COLO668 (cell line): Measurements from ENCODE around the gene TMOD2.

Experiments used
- DNase-seq: peaks from one replicate; lab custom pipeline; 2025; ENCODE audit not compliant: unreplicated experiment; lab: John Stamatoyannopoulos, UW

The TMOD2 gene

DNA sequence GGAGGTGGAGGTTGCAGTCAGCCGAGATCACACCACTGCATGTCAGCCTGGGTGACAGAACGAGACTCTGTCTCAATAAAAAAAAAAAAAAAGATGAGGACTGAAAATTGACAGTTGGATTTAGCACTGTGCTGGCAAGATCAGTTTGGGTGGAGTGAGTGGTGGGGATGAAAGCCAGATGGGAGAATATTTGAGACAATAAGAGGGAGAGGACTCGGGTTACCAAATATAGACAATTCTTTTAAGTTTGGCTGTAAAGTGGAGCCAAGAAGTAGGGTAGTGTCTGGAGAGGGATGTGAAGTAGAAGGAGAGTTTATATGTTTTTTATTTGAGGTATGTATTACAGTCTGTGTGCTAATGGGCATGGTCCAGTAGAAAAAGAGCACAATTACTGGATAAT, 98.5 kb downstream of the TMOD2 start:
- DNase-seq: no peak

DNA sequence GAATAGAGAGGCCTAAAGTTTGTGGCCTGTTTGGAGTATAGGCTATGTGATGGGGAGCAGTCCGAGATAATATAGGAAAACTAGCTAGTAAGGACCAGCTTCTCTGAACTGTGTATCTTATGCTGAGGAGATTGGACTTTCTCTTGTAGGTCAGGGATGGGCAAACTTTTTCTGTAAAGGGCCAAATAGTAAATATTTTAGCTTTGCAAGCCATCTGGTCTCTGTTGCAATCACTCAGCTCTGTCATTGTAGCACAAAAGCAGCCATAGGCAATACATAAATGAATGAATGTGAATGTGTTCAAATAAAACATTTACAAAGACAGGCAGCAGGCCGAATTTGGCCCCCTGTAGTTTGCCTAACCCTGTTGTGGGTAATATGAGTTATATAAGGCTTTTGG, 102.6 kb downstream of the TMOD2 start:
- no peak for DNase-seq

DNA sequence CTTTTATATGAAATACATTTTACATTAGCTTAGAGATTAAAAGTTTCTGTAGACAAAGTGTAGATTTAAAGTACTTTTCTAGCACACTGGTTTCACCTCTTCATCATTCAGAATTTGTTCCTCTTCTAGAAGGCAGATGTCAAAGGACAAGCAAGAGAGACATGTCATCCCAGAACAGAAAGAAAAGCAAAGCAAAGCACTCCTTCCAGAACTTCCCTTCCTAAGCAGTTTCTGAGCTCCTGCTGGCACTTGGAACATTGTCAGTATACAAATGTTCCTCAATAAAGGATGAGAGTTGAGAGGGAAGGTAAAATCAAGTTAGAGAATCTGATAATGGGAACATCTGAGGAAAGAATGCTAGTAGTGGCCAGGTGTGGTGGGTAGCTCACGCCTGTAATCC, 104.2 kb downstream of the TMOD2 start:
- no peak for DNase-seq

DNA sequence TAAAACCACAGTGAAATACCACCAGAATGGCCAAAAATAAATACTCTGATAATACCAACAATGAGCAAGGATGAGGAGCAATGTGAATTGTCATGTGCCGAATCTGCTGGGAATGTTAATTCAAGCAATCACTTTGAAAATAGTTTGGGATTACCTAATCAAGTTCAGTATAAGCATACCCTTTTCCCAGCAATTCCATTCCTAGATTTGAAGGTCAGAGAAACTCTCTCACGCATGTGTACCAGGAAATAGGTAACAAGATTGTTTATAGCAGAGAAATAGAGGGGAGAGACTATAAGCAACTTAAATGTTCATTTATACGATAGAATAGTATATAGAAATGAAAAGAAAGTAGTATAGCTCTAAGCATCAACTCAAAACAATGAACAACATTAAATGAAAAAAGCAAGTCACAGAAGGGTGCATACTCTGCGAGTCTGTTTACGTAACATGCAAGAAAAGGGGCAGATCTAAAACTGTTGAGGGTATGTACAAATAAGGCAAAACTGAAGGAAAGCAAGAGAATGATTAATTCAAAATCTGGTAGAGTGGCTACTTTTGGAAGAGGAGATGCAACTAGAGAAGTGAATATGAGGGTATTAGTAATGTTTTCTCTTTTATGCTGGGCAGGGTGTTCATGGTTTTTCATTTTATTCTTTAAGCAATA, 105.5 kb downstream of the TMOD2 start:
- DNase-seq: no peak

DNA sequence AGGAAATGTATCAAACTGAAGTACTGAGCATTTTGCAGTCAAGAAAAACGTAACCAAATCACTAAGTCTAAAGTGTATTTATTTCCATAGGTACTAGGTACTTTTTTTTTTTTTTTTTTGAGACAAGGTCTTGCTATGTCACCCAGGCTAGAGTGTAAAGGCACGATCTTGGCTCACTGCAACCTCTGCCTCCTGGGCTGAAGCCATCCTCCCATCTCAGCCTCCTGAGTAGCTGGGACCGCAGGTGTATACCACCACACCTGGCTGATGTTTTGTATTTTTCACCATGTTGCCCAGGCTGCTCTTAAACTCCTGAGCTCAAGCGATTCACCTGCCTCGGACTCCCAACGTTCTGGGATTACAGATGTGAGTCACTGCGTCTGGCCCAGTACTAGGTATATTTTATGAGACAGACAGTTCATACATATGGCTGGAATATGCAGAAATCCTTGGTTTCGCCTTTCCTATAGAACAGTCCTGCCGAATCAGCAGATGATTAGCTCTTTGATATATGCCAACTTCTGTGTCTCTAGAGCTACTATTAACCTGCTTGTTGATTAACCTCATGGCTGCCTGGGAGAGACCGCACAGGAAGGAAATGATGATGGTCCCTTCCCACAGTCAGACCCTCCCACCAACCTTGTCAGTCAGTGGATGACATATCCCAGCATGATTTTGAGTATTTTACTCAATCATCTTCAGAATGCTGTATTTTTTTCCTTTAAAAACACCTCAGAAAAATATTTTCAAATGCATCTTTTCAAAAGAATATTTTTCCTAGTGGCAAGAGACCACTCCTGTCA, 110.4 kb downstream of the TMOD2 start:
- no peak for DNase-seq

DNA sequence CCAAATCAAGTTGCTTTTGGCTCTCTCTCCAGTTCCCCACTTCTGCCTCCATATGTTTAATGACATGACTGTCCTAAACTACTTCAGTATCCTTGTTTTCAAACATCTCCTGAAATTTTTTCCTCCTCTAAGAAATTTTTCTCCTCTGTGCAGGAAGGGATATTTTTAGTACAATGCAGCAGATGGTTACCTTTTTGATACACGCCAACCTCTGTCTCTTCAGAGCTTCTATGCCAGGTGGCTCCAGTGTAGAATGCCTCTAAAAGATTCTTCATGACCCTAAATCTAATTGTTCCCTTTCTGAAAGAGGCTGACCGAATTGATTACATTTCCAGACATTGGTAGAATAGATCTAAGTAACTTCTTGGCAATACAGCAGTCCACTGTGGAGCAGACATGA, 111.7 kb downstream of the TMOD2 start:
- DNase-seq: no peak

DNA sequence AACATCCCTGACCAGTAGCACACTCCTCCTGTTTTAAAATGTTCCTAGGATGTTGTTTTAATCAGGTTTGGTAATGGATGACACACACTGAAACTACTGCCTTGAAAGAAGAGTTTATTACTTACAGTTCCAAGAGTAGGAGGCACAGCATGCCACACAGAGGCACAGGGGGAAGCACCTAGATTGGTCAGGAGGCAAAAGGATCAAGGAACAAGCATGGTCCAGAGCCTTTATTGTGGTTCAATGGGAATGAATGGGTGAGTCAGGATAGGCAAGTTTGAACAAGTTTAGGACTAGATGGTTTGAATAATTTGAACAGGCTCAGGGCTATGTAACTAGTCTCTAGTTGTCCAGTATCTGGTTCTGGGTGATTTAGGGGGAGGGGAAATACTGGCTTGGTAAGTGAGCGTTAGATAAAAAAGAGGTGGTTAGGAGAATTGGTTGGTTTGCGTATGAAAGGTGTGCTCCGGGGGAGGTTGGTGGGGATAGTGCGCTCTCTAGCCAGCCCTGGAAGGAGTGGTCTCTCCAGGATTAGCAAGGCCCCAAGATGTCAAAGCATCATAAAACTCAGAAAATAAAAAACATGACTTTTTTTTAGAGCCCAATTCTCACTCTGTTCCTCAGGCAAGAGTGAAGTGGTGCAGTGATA, 113.1 kb downstream of the TMOD2 start:
- DNase-seq: no peak

DNA sequence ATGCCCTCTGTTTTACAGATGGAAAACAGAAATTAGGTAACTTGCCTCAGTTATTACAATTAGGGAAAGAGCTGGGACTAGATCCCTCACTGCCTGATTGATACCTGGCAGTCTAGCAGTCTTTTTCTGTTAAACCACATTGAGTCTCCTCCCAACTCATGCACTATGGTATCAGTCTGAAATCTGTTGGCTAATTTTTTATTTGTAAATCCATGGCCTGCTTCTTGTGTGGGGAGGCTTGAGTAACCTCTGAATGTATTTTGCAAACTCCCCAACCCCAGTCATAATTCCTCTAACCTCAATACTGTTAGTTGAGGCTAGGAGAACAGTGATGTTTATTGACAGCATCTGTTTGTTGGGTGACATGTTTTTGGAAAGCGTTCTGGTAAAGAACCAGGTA, 113.9 kb downstream of the TMOD2 start:
- DNase-seq: no peak
